ENCODE measurements around the gene TFDP1. TPM values are rescaled to one million over a fixed set of nuclear protein-coding genes. Genes with fewer than 3 reads are reported as not detected.

Gene TFDP1
- total RNA-seq, 4 donors from 2014 or later, result 30.7 to 42.2 (median 32.1) TPM

- intact Hi-C loops (cut with DNase I), result no loop called here
- peaks cover 0 to 73% (median 49%) of the 10 kb centered on the region in 4 donors for H3K36me3 ChIP-seq
- no peak overlapping the region for H3K4me3 ChIP-seq
- peaks cover 0 to 6% (median 4%) of the 10 kb centered on the region in 4 donors for H3K4me1 ChIP-seq
- no peaks in the 10 kb centered on the region for H3K27me3 ChIP-seq
- no peak overlapping the region for H3K27ac ChIP-seq (replicated peaks in 1 of 4)
- H3K9me3 ChIP-seq, result no peaks in the 10 kb centered on the region
- peak in 1 of 2 donors; percentile 7 for TF ChIP-seq POLR2AphosphoS5 (IDR thresholded peaks at IDR 0.05)
- no peak for TF ChIP-seq EP300 (IDR thresholded peaks at IDR 0.05)
- no peak for TF ChIP-seq CTCF (IDR thresholded peaks at IDR 0.05)
- no peak for TF ChIP-seq POLR2A (IDR thresholded peaks at IDR 0.05; ENCODE audit: low read depth)
- WGBS, result 90% methylated on average over 21 of the region's 21 CpGs
- no peak for DNase-seq (ENCODE audit: extremely low spot score)
Observed at GRCh38 chr13:113537909-113538688, 46.5 kb upstream of the TFDP1 start.

DNA sequence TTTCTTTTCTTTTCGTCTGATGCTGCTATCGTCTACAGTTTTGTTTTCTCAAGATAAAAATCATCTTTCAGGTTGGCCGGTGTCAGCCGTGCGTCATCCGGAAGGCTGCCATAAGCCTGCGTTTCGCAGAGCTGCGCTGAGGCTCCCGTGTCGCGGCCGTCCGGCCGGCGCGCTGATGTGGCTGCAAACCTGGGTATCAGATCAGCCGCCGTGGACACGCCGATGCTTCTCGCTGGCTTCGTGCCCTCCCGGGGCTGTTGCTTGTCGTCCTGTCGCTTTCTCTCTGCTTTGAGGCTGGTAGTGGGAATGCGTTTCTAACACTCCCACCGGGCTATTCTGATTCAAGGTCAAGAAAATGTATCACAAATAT lies 45.9 kb upstream of the TFDP1 start:
- intact Hi-C loops (cut with DNase I), result no loop called here
- no peak for DNase-seq (ENCODE audit: extremely low spot score)

GRCh38 chr13:113539176-113539575 lies 45.4 kb upstream of the TFDP1 start:
- Histone ChIP-seq H3K36me3 (peaks cover 0 to 76% (median 51%) of the 10 kb centered on the region in 4 donors), H3K27ac (replicated peaks in 1 of 4) (no peak overlapping the region), H3K27me3 (no peaks in the 10 kb centered on the region), H3K9me3 (no peaks in the 10 kb centered on the region), H3K4me1 (no peaks in the 10 kb centered on the region), H3K4me3 (no peak overlapping the region)
- intact Hi-C loops (cut with DNase I), result no loop called here
- WGBS, result 94% methylated on average over 18 of the region's 18 CpGs
- DNase-seq (ENCODE audit: extremely low spot score), result no peak
- TF ChIP-seq EP300 (IDR thresholded peaks at IDR 0.05) (no peak), POLR2AphosphoS5 (IDR thresholded peaks at IDR 0.05) (no peak), CTCF (IDR thresholded peaks at IDR 0.05) (no peak), POLR2A (IDR thresholded peaks at IDR 0.05; ENCODE audit: low read depth) (no peak)

More for the DNA sequence above, 45.9 kb upstream of the TFDP1 start:
- peaks cover 0 to 73% (median 47%) of the 10 kb centered on the region in 4 donors for H3K36me3 ChIP-seq
- TF ChIP-seq CTCF (IDR thresholded peaks at IDR 0.05) (no peak), EP300 (IDR thresholded peaks at IDR 0.05) (no peak), POLR2A (IDR thresholded peaks at IDR 0.05; ENCODE audit: low read depth) (no peak)
- no peak overlapping the region for H3K4me3 ChIP-seq
- H3K9me3 ChIP-seq, result no peaks in the 10 kb centered on the region
- 86% methylated on average over 28 of the region's 28 CpGs for WGBS
- no peaks in the 10 kb centered on the region for H3K27me3 ChIP-seq
- peaks cover 0 to under 1% (median 0%) of the 10 kb centered on the region in 4 donors for H3K4me1 ChIP-seq
- H3K27ac ChIP-seq (replicated peaks in 1 of 4), result no peak overlapping the region

GRCh38 chr13:113539822-113540221 lies 44.7 kb upstream of the TFDP1 start:
- peaks cover 0 to 77% (median 50%) of the 10 kb centered on the region in 4 donors for H3K36me3 ChIP-seq

More at GRCh38 chr13:113539822-113540221, 44.7 kb upstream of the TFDP1 start:
- 92% methylated on average over 15 of the region's 15 CpGs for whole genome bisulfite sequencing
- TF ChIP-seq CTCF (IDR thresholded peaks at IDR 0.05), result no peak
- TF ChIP-seq EP300 (IDR thresholded peaks at IDR 0.05), result no peak
- TF ChIP-seq POLR2AphosphoS5 (IDR thresholded peaks at IDR 0.05), result no peak
- TF ChIP-seq POLR2A (IDR thresholded peaks at IDR 0.05; ENCODE audit: low read depth), result no peak
- no peak for DNase-seq (ENCODE audit: extremely low spot score)
- H3K27me3 ChIP-seq, result no peaks in the 10 kb centered on the region
- H3K9me3 ChIP-seq, result no peaks in the 10 kb centered on the region
- intact Hi-C loops (cut with DNase I), result no loop called here
- H3K4me3 ChIP-seq, result no peak overlapping the region
- H3K4me1 ChIP-seq, result peaks cover 0 to 3% (median 1%) of the 10 kb centered on the region in 4 donors
- H3K27ac ChIP-seq (replicated peaks in 1 of 4), result no peak overlapping the region
